Panc1 (cell line): ENCODE measurements around the gene CCDC197. TPM values are rescaled to one million over a fixed set of nuclear protein-coding genes. Genes with fewer than 3 reads are reported as not detected.

Source experiments
- ATAC-seq: fragments of 200-7000 bp; cut with Tn5 transposase; 2 replicates; pipeline ENCODE4 v1.9.1; 2020; ENCODE audit warnings: mild to moderate bottlenecking, moderate library complexity
- BruUV-seq: library from RNA; stranded (reverse); fragments of 400-500 nt; replicated peaks from 2 replicates; lab custom pipeline; 2021; lab: Mats Ljungman, UMichigan
- CTCF ChIA-PET: fragments of 300-600 bp; sonication (Branson Sonifier 250); formaldehyde crosslinking; loops from one replicate; lab custom pipeline; 2022; ENCODE audit warnings: antibody characterized with exemption; lab: Charles Lee
- POLR2A ChIA-PET: fragments of 300-600 bp; sonication (Branson Sonifier 250); formaldehyde crosslinking; loops from one replicate; lab custom pipeline; 2022; ENCODE audit warnings: antibody characterized with exemption; lab: Charles Lee
- DNase-seq: peaks from one replicate; pipeline ENCODE4 v3.0.0-alpha.2; 2010; ENCODE audit warnings: low read depth, low spot score
- H3K27ac ChIP-seq: 2 replicates; pipeline ENCODE4 v1.5.1; 2011; ENCODE audit warnings: mild to moderate bottlenecking, low read length, inconsistent platforms
- H3K27me3 ChIP-seq: fragments of 200-500 bp; sonication (Bioruptor generic); 2 replicates; pipeline ENCODE4 v1.6.0; 2014; ENCODE audit warnings: low read length, inconsistent platforms; ENCODE audit not compliant: control insufficient read depth, insufficient read depth
- H3K36me3 ChIP-seq: fragments of 200-500 bp; sonication (Bioruptor generic); 2 replicates; pipeline ENCODE4 v1.5.1; 2014; ENCODE audit warnings: inconsistent platforms, mild to moderate bottlenecking, low read length, moderate library complexity; ENCODE audit not compliant: control insufficient read depth, insufficient read depth
- H3K4me1 ChIP-seq: 2 replicates; pipeline ENCODE4 v1.5.1; 2011; ENCODE audit warnings: inconsistent platforms, mild to moderate bottlenecking, low read length, moderate library complexity; ENCODE audit not compliant: control insufficient read depth, insufficient read depth
- H3K4me3 ChIP-seq, 2 experiments: 2 replicates each; pipeline ENCODE4 v1.5.1; 2011 to 2012; ENCODE audit warnings: low read depth in 2 of 2, low read length in 2 of 2, mild to moderate bottlenecking in 2 of 2, inconsistent platforms in 1 of 2, moderate library complexity in 1 of 2
- H3K9me3 ChIP-seq: fragments of 200-500 bp; sonication (Bioruptor generic); 2 replicates; pipeline ENCODE4 v1.5.1; 2014; ENCODE audit warnings: low read depth, mild to moderate bottlenecking, inconsistent platforms, low read length, moderate library complexity; ENCODE audit not compliant: control insufficient read depth, insufficient read depth
- POLR2AphosphoS5 ChIP-seq: IDR thresholded peaks from 2 replicates; pipeline ENCODE4 v1.6.1; 2012; ENCODE audit warnings: mild to moderate bottlenecking, low read depth, low read length, moderate library complexity
- REST ChIP-seq, 2 experiments: IDR thresholded peaks; 2 replicates each; pipeline ENCODE4 v1.6.1; 2011 to 2012; ENCODE audit warnings: low read depth in 2 of 2, control low read depth in 1 of 2, low read length in 1 of 2, mild to moderate bottlenecking in 1 of 2, moderate library complexity in 1 of 2; ENCODE audit not compliant: insufficient read depth in 1 of 2
- SIN3A ChIP-seq: IDR thresholded peaks from 2 replicates; pipeline ENCODE4 v1.6.1; 2012; ENCODE audit warnings: low read depth, mild to moderate bottlenecking, low read length, moderate library complexity, borderline replicate concordance; ENCODE audit not compliant: insufficient read depth
- TCF7L2 ChIP-seq: IDR thresholded peaks from 2 replicates; pipeline ENCODE4 v1.6.1; 2011; ENCODE audit warnings: mild to moderate bottlenecking, low read depth, low read length, inconsistent platforms
- in situ Hi-C: cut with HindIII; loops from 2 replicates; pipeline ENCODE4 v1.10.0; 2016; ENCODE audit warnings: low sequenced_read_pairs, low pct_unique_long_range_greater_than_20kb
- intact Hi-C: fragments of 100-400 bp; cut with micrococcal nuclease; formaldehyde crosslinking; loops from one replicate; pipeline ENCODE4 v1.10.0; 2022; ENCODE audit not compliant: unreplicated experiment
- total RNA-seq: library from RNA; stranded (reverse); gene quantifications from one replicate; pipeline ENCODE4 v1.2.1, GENCODE V29; 2021; ENCODE audit not compliant: unreplicated experiment
- TF ChIP-seq, protein P1 (sequence below): fragments of 450-650 bp; IDR thresholded peaks from 2 replicates; pipeline ENCODE4 v1.5.1; 2017; ENCODE audit warnings: mild to moderate bottlenecking

CCDC197 gene
- total RNA-seq, 1 experiment from 2014 or later = not detected

DNA sequence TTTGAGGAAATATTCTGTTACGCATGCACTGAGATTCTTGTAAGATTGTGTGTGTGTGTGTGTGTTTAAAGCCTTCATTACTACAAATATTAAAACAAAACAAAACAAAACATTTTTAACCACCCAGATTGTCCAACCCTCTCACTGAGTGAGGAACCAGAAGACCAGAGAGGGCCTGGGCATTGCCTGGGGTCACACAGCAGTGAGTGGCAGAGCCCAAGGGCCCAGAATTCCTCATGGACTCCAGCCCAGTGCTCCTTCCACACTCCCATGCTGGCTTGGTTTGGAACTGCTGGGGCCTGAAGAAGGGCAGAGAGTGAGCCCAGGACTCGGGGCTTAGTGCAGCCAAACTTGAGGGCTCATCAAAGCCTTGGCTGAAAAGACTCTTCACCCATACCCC lies 27.4 kb downstream of the CCDC197 start:
- CTCF ChIA-PET = no interaction called here

DNA sequence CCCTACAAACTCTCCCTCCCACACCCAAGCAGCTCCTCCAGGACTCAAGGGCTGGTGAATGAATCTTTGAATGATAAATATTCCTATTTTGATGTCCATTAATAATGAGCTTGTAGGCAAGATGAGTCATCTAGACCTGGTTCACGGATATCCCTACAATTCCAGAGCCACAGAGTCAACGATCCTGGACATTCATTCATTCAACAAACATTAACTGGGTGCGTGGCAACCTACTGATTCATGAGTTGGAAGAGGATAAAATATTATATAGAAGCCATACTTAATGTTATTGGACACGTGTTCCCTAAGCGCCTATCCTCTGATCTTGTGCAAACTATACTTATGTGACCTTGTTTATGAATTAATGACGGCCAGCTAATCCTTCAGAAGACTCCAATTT lies 28.6 kb downstream of the CCDC197 start:
- CTCF ChIA-PET = interaction anchor here (0.7 to 1.1 kb wide), 2 partner anchors 11 to 59 kb away, joined by 3 to 5 read pairs; no protein-coding TSS in a partner anchor
- in situ Hi-C loops (no loop called here), intact Hi-C loops (no loop called here)
- DNase-seq (no peak), ATAC-seq (peak; percentile 1; the same call in 1 of the 2 replicates)
- peaks cover 20% of the 10 kb centered on the region for H3K4me1 ChIP-seq
- no peaks in the 10 kb centered on the region for H3K27me3 ChIP-seq
- TF ChIP-seq POLR2AphosphoS5 = no peak
- no peak for TF ChIP-seq TCF7L2
- no peak for TF ChIP-seq SIN3A
- TF ChIP-seq, protein P1, sequence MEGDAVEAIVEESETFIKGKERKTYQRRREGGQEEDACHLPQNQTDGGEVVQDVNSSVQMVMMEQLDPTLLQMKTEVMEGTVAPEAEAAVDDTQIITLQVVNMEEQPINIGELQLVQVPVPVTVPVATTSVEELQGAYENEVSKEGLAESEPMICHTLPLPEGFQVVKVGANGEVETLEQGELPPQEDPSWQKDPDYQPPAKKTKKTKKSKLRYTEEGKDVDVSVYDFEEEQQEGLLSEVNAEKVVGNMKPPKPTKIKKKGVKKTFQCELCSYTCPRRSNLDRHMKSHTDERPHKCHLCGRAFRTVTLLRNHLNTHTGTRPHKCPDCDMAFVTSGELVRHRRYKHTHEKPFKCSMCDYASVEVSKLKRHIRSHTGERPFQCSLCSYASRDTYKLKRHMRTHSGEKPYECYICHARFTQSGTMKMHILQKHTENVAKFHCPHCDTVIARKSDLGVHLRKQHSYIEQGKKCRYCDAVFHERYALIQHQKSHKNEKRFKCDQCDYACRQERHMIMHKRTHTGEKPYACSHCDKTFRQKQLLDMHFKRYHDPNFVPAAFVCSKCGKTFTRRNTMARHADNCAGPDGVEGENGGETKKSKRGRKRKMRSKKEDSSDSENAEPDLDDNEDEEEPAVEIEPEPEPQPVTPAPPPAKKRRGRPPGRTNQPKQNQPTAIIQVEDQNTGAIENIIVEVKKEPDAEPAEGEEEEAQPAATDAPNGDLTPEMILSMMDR = no peak
- peak overlapping the region; percentile 43 to 50 for H3K4me3 ChIP-seq
- POLR2A ChIA-PET = interaction anchor here (0.7 kb wide), 1 partner anchor 137 kb away, joined by 3 read pairs; no protein-coding TSS in a partner anchor
- no TSS peak for BruUV-seq
- no peaks in the 10 kb centered on the region for H3K9me3 ChIP-seq
- peak overlapping the region; percentile 61; the same call in 1 of the 2 replicates for H3K27ac ChIP-seq
- no peaks in the 10 kb centered on the region for H3K36me3 ChIP-seq

More for the DNA sequence above, 27.4 kb downstream of the CCDC197 start:
- POLR2A ChIA-PET = no interaction called here
- Histone ChIP-seq H3K4me3 (no peak overlapping the region), H3K4me1 (peaks cover 20% of the 10 kb centered on the region), H3K27ac (no peak overlapping the region), H3K36me3 (no peaks in the 10 kb centered on the region), H3K9me3 (no peaks in the 10 kb centered on the region), H3K27me3 (no peaks in the 10 kb centered on the region)
- in situ Hi-C loops (no loop called here), intact Hi-C loops (no loop called here)
- TF ChIP-seq SIN3A (no peak), REST (IDR thresholded peaks at IDR 0.05; ENCODE audit: insufficient read depth in 1 of 2, low read depth in 2 of 2, low read length in 1 of 2) (no peak), TCF7L2 (no peak), POLR2AphosphoS5 (no peak)
- TF ChIP-seq, protein P1 = no peak
- ATAC-seq = no peak
- BruUV-seq = no TSS peak
- DNase-seq = no peak
